Activated naive CD4-positive, alpha-beta T cell treated with anti-CD3 and anti-CD28 coated beads, Interleukin-2, amount 50 U/mL, for 24 hours (primary cell): ENCODE data around the gene CPM.
A peak's percentile ranks its signal among the peaks of the same experiment; 100 is the strongest.
"Not testable (repeated sequence)": the region's sequence is repeated elsewhere in the genome, so short reads cannot be mapped to it uniquely, and the experiment has no call there.

Experiments used
- H3K27ac Mint-ChIP-seq: one replicate; pipeline ENCODE4 v1.8.0; 2021; ENCODE audit warnings: mild to moderate bottlenecking, mixed read lengths
- H3K27me3 Mint-ChIP-seq: one replicate; pipeline ENCODE4 v1.8.0; 2021; ENCODE audit warnings: mixed read lengths
- H3K36me3 Mint-ChIP-seq: one replicate; pipeline ENCODE4 v1.8.0; 2021; ENCODE audit warnings: mixed read lengths
- H3K4me1 Mint-ChIP-seq: one replicate; pipeline ENCODE4 v1.8.0; 2021; ENCODE audit warnings: mixed read lengths
- H3K4me3 Mint-ChIP-seq: one replicate; pipeline ENCODE4 v1.8.0; 2021; ENCODE audit warnings: mild to moderate bottlenecking, mixed read lengths
- H3K9me3 Mint-ChIP-seq: one replicate; pipeline ENCODE4 v1.8.0; 2021; ENCODE audit warnings: mixed read lengths

CPM gene

GRCh38 chr12:68809190-68810026, 123.6 kb downstream of the CPM start:
- Mint-ChIP-seq H3K9me3 (no peaks in the 10 kb centered on the region), H3K27ac (peak overlapping the region; percentile 98), H3K27me3 (no peaks in the 10 kb centered on the region), H3K36me3 (peaks cover 26% of the 10 kb centered on the region), H3K4me1 (peaks cover 51% of the 10 kb centered on the region), H3K4me3 (peak overlapping the region; percentile 98)

GRCh38 chr12:68808388-68809189, 124.4 kb downstream of the CPM start:
- H3K36me3 Mint-ChIP-seq = peaks cover 23% of the 10 kb centered on the region
- H3K27me3 Mint-ChIP-seq = no peaks in the 10 kb centered on the region
- H3K4me1 Mint-ChIP-seq = peaks cover 46% of the 10 kb centered on the region
- H3K27ac Mint-ChIP-seq = peak overlapping the region; percentile 98
- H3K9me3 Mint-ChIP-seq = no peaks in the 10 kb centered on the region
- peak overlapping the region; percentile 98 for H3K4me3 Mint-ChIP-seq

DNA sequence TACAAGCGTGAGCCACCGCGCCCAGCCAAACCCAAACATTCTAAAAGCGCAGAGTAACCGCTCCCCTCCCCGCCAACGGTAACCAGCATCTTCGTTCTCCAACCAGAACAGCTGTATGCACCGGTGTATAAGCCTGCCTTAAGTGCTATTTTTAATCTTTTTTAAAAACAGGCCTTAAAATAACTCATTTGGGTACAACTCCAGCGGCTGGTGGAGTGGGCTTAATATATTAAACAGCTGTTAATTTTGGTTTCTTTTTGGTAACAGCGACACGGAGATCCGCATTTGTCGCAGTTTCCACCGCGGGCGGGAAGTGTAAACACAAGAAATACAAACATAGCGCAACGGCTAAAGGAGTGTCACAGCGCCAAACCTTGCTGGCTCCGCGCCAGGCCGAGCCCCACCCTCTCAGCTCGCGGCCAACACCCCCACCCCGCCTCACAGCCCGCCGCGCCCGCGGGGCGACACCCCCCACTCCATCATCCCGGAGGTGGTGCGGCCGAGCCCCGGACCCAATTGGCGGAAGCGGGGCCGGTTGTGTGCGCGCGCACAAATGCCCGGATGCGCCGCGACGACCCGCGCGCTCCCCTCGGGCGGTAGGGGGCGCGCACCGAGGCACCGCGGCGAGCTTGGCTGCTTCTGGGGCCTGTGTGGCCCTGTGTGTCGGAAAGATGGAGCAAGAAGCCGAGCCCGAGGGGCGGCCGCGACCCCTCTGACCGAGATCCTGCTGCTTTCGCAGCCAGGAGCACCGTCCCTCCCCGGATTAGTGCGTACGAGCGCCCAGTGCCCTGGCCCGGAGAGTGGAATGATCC, 125.2 kb downstream of the CPM start, which contains the start of gene MDM2:
TSS of gene MDM2 (plus strand) at position 602 of the 812 bp plus-strand sequence. CDS start 301 bp downstream, outside the sequence.
- no peaks in the 10 kb centered on the region for H3K27me3 Mint-ChIP-seq
- peaks cover 18% of the 10 kb centered on the region for H3K36me3 Mint-ChIP-seq
- H3K4me3 Mint-ChIP-seq = peak within 1 kb of the TSS; percentile 98
- H3K9me3 Mint-ChIP-seq = no peaks in the 10 kb centered on the region
- peaks cover 39% of the 10 kb centered on the region for H3K4me1 Mint-ChIP-seq
- H3K27ac Mint-ChIP-seq = peak within 1 kb of the TSS; percentile 98

DNA sequence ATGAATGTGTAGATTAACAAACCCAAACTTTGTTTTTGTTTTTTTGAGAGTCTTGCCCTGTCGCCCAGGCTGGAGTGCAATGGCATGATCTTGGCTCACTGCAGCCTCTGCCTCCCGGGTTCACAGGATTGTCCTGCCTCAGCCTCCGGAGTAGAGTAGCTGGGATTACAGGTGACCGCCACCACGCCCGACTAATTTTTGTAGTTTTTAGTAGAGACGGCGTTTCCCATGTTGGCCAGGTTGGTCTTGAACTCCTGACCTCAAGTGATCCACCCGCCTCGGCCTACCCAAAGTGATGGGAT, 125.7 kb downstream of the CPM start:
- H3K4me1 Mint-ChIP-seq = peaks cover 33% of the 10 kb centered on the region
- peak overlapping the region; percentile 88 for H3K27ac Mint-ChIP-seq
- H3K4me3 Mint-ChIP-seq = peak overlapping the region; percentile 98
- not testable (repeated sequence) for H3K9me3 Mint-ChIP-seq, H3K27me3 Mint-ChIP-seq
- peaks cover 18% of the 10 kb centered on the region for H3K36me3 Mint-ChIP-seq

- H3K4me1 Mint-ChIP-seq = peaks cover 30% of the 10 kb centered on the region
- H3K9me3 Mint-ChIP-seq = no peaks in the 10 kb centered on the region
- peak overlapping the region; percentile 98 for H3K4me3 Mint-ChIP-seq
- H3K36me3 Mint-ChIP-seq = peaks cover 17% of the 10 kb centered on the region
- peak overlapping the region; percentile 51 for H3K27ac Mint-ChIP-seq
- no peaks in the 10 kb centered on the region for H3K27me3 Mint-ChIP-seq
Measured at GRCh38 chr12:68806488-68807237, 126.3 kb downstream of the CPM start.

- Mint-ChIP-seq H3K9me3 (no peaks in the 10 kb centered on the region), H3K27me3 (no peaks in the 10 kb centered on the region), H3K4me3 (no peak overlapping the region), H3K4me1 (peaks cover 21% of the 10 kb centered on the region), H3K27ac (no peak overlapping the region), H3K36me3 (peaks cover 10% of the 10 kb centered on the region)
Measured at GRCh38 chr12:68805592-68806120, 127.3 kb downstream of the CPM start.

GRCh38 chr12:68804657-68805591, 128.0 kb downstream of the CPM start:
- Mint-ChIP-seq H3K4me3 (no peak overlapping the region), H3K27me3 (no peaks in the 10 kb centered on the region), H3K4me1 (peaks cover 19% of the 10 kb centered on the region), H3K9me3 (no peaks in the 10 kb centered on the region), H3K36me3 (peaks cover 10% of the 10 kb centered on the region), H3K27ac (no peak overlapping the region)

DNA sequence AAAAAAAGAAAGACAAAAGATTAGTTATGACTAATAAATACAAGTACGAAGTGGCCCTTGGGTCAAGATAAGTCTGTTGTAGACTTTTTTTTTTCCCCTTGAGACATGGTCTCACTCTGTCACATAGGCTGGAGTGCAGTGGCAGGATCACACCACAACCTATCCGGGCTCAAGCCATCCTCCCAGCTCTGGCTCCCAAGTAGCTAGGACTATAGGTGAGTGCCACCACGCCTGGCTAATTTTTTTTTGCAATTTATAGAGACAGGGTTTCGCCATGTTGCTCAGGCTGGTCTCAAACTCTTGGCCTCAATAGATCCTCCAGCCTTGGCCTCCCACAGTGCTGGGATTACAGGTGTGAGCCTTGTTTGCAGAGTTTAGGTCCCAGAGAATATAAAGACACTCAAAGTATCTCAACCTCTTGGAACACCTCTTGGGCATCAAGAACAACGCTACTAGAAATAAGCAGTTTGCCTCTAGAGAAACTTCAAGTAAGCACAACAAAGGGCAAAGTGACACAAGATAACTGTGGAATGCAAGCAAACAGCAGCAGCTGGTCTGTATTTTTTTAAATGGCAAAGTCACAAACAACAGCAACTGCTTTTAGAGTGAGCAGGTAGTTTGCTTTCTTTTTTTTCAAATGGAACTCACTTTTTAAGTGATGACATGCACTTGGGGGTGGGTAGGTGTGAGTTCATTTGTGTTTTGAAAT, 128.9 kb downstream of the CPM start:
- Mint-ChIP-seq H3K9me3 (no peaks in the 10 kb centered on the region), H3K4me3 (no peak overlapping the region), H3K27ac (no peak overlapping the region), H3K4me1 (peaks cover 12% of the 10 kb centered on the region), H3K27me3 (no peaks in the 10 kb centered on the region), H3K36me3 (peaks cover 2% of the 10 kb centered on the region)

GRCh38 chr12:68802911-68803651, 129.9 kb downstream of the CPM start:
- not testable (repeated sequence) for H3K4me1 Mint-ChIP-seq, H3K9me3 Mint-ChIP-seq, H3K27ac Mint-ChIP-seq, H3K36me3 Mint-ChIP-seq, H3K27me3 Mint-ChIP-seq, H3K4me3 Mint-ChIP-seq

- not testable (repeated sequence) for H3K36me3 Mint-ChIP-seq, H3K27ac Mint-ChIP-seq, H3K9me3 Mint-ChIP-seq, H3K4me3 Mint-ChIP-seq, H3K4me1 Mint-ChIP-seq, H3K27me3 Mint-ChIP-seq
Measured at GRCh38 chr12:68802372-68802745, 130.6 kb downstream of the CPM start.
